Putamen (tissue), 1 donor: Measurements from ENCODE around the gene TOP3B.
A peak's percentile ranks its signal among the peaks of the same experiment; 100 is the strongest.
"Not testable (repeated sequence)": the region's sequence is repeated elsewhere in the genome, so short reads cannot be mapped to it uniquely, and the experiment has no call there.

Experiments
- DNase-seq: peaks from one replicate; pipeline ENCODE4 v3.0.0-alpha.2; 2016; ENCODE audit warnings: low spot score

The TOP3B gene

DNA sequence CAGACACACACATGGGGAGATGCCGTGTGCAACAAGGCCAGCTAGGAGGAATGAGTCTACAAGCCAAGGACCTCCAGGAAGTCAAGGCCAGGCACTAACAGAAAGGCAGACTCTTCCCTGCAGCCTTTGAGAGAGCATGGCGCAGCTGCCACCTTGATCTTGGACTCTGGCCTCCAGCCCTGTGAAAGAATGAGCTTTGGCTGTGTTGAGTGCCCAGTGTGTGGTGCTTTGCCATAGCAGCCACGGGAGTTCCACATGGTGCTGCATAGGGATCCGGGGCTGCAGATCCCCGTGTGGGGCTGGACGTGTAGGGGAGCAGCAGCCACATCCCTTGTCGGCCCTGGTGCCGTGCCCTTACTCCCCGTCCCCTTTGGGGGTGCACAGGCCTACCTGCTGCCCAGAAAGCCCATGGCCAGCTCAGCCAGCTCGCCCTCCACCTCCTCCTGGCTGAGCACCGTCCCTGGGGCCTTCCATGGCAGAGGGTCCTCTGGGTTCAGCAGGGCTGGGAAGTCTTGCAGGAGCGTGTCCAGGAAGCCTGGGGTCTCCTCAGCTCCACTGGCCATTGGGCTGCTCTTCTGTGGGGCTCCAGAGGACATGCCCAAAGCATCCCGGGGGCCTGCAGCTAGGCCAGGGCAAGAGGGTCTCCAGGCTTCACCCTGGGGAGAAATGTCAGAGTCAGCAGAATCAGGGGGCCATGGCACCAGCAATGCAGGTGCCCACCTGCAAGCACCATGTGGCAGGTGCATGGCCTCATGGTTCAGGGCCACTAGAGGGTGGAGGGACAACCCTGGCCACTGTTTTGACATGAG, 36.9 kb downstream of the TOP3B start:
- DNase-seq: no peak

GRCh38 chr22:21944871-21945270, 37.7 kb downstream of the TOP3B start:
- DNase-seq: no peak

DNA sequence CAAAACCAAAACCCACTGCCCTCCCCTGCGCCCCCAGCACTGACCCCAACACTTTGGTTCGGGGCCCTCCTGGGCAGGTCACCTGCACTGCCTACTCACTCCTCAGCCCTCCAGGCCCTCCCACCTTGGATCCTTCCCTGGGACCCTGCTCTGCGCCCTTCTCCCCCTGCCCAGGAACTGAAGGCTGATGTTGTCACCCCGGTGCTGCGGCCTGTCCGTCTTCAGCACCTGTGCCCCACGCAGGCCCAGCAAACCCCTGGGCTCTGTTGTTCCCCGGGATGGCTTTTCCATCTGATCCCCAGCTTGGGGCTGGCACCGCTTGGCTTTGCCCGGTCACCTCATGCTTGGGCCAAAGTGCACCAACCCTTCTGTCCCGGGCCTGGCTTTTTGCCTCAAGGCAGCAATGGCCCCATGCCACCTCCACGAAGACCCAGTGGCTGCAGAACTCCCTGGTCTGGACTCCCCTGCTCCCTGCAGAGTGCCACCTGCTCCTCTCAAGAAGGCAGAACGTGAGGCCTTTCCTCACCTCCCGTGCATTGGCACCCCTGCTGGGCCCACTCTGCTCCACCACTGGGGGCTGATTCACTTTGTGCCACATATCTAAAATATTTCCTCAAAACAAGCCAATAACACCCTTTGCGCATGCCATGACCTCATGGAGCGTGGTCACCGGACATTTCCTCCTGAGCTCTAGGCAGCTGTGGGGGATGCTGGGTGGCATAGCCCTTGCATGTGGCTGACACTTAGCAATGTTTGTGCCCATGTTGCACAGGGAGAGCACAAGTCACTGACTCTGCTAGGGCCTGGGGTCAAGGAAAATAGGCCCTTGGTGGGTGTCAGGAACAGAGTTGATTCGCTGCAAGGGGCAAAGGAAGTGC, 38.8 kb downstream of the TOP3B start:
- DNase-seq: no peak

- DNase-seq: no peak
Observed at GRCh38 chr22:21942407-21943343, 39.9 kb downstream of the TOP3B start.

GRCh38 chr22:21941921-21942320, 40.7 kb downstream of the TOP3B start:
- DNase-seq: no peak

DNA sequence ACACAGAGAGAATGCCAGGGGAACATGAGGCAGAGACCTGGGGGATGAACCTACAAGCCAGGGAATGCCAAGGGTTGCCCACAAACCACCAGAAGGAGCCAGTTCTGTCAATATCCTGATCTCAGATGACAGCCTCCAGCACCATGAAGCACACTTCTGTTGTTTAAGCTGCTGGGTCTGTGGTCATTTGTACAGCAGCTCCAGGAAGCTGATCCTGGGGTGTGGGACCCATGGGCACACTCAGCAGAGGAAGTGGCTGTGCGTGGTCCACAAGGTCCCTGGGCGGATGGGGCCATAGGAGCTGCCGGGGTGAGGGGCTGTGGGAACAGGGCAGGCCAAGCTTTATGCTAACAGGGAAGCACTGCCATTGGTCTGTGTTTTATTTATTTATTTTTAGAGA, 42.1 kb downstream of the TOP3B start:
- no peak for DNase-seq

- not testable (repeated sequence) for DNase-seq
Observed at GRCh38 chr22:21939935-21940334, 42.7 kb downstream of the TOP3B start.

GRCh38 chr22:21939461-21939913, 43.1 kb downstream of the TOP3B start:
- no peak for DNase-seq

GRCh38 chr22:21938906-21939305, 43.7 kb downstream of the TOP3B start:
- no peak for DNase-seq

DNA sequence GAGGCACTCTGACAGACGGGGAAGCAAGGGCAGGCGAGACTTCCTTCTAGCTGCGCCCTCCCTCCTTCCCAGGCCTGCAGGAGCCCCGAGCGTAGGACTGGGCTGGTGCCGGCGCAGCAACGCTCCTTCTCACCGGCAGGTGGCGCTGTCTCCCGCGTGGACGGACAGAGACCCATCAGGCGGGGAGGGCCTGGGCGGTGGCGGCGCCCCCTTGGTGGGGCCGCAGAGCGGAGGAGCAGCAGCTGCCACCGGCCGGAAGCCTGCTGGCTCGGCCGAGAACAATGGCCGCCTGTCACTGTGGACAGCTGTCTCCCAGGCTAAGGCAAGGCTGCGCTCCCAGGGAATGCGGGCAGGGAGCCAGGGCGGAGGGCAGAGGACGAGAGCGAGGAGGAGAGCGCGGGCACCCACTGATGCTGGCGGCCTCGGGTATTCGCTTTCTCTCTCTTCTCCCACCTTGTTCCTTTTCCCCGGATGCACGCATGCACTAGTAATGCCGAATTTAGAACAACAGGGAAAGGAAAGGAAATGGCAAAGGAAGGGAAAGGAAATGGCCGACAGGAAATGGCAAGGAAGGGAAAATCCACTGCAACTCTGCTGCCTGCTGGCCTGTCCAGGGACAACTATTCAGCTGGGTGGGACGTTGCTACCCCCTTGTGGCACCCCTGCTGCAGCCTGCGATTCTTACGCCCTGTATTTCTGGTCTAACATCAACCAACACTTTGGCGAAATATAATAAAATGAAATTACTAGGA, 44.3 kb downstream of the TOP3B start:
- peak; percentile 95 for DNase-seq

GRCh38 chr22:21937821-21938070, 44.8 kb downstream of the TOP3B start:
- no peak for DNase-seq

GRCh38 chr22:21937041-21937820, 45.4 kb downstream of the TOP3B start:
- DNase-seq: peak; percentile 65

- peak; percentile 79 for DNase-seq
Observed at GRCh38 chr22:21936151-21936775, 46.3 kb downstream of the TOP3B start.

DNA sequence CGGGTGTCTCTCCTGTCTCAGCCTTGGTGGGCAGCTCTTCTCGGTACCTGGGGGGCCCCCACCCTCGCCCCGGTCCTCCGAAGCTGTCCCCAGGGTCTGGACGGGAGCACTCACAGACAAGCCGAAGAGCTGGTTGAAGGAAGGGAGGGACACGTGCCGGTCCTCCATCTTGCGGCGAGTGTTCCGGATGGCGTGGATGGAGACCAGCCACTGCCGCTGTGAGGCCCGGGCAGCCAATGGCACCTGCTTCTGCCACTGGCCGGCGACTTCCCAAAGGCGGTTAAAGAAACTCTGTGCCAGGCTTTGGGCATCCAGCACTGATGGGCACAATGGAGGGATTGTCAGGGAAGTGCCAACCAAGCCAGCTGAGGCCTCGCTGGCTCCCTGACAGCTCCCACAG, 48.7 kb downstream of the TOP3B start:
- DNase-seq: peak; percentile 76

DNA sequence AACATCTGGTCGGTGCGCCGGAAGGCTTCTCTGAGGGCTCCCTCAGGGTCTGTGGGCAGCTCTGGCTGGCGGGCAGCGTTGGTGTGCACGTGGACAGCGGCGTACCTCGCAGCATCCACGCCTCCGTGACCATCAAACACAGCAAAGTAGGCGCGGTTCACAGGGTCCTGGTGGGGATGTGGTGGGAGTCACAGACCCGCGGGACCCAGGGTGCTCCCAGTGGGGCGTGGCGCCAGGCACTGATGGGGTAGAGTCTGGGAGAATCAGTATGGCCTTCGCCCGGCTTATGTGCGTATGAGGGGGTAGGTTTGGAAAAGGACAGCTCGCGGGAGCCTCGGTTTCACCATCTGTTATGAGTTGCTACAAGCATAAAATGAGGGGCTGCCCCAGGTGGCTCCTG, 49.2 kb downstream of the TOP3B start:
- no peak for DNase-seq

DNA sequence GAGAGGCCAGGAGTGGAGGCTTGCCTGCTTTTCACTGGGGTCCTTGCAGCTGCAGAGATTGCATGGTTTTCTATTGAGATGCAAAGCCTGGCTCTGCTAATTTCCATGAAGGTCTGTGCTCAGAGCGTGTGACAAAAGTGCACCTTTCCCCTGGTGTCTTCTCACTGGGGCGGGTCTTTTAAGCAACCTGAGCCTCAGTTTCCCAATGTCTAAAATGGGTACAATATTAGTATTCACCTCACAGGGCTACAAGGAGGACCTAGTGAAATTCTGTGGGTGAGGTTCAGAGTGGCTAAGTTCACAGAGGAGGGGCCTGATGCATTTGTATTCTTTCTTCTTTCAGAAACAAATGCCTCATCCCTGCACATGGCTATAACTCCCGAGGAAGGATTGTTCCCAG, 50.2 kb downstream of the TOP3B start:
- no peak for DNase-seq

GRCh38 chr22:21931056-21931455, 51.5 kb downstream of the TOP3B start:
- no peak for DNase-seq

DNA sequence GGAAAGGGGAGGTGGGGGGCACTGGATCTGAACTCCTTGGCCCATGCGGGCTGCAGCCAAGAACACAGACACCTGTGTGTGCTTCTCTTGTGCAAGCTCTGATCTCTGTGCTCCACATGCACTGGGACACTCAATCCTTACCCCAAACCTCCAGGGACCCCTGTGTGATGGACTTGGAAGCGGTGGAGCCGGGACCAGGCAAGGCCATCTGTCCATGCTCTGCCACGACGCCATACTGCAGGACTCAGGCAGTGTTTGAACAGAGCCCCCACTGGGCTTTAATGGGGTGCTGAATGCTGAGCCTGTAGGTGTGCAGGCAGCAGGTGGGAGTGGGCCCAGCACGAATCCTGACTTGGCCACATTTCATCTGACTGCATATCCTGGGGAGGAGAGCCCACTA, 53.3 kb downstream of the TOP3B start:
- no peak for DNase-seq

DNA sequence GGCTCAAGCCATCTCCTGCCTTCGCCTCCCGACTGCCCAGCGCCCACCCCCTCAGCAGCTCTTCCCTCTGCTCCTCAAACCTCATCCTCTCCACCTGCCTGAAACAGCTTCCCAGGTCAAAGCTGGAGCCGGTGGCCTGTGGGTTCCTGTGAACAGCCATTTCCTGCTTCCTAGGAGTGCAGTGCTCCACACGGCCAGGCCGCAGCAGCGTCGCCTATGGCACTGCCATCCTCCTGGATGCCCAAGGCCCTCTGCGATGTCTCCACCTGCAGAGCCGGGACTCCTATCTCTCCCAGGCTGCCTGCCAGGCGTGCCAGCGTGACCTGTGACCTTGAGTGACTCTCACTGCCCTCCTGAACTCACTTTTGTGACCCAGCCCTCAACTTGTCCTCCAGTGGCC, 54.5 kb downstream of the TOP3B start:
- DNase-seq: no peak

- DNase-seq: peak; percentile 62
Observed at GRCh38 chr22:21927174-21927823, 55.3 kb downstream of the TOP3B start.
